GM21423 (cell line): ENCODE results near the gene ELAVL2.

Experiments
- ATAC-seq: cut with Tn5 transposase; IDR thresholded peaks from one replicate; pipeline ENCODE4 v1.9.1; 2021; ENCODE audit warnings: mild to moderate bottlenecking, moderate library complexity; ENCODE audit not compliant: unreplicated experiment

The ELAVL2 gene

DNA sequence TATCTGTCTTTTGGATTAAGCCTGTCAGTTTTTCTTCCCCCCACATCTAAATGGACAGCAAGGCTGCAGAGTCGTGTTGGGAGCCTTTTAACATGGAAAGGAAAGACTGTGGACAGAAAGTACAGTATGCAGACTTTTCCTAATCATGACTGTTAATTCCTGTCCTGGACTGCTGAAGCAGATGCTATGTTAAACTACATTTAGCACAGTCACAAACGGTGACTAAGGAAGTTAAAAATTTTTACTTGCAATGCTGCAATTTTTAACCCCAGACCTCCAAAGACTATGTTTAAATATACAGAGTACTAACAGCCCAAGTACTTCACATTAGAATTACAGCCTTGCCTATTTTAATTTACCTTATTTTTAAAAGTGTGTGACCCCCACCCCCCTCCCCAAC is 51.8 kb downstream of the ELAVL2 start:
- ATAC-seq: no peak

DNA sequence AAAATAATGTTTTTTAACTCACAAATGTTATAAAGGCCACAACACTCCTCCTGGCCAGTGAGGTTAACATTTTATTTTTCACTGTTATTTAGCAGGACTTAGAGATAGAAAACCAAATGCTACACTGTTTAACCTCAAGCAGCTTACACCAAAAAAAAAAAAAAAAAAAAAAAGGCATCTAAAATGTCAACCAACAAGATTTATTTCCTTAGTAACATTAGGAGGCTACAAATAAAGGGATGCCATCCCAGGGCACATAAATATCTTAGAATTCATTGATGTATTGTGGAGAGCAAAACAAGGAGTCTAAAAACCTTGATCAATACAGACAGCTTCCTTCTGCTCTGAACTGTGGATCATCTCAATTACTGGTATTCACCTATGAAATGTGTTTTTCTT is 53.7 kb downstream of the ELAVL2 start:
- ATAC-seq: no peak

DNA sequence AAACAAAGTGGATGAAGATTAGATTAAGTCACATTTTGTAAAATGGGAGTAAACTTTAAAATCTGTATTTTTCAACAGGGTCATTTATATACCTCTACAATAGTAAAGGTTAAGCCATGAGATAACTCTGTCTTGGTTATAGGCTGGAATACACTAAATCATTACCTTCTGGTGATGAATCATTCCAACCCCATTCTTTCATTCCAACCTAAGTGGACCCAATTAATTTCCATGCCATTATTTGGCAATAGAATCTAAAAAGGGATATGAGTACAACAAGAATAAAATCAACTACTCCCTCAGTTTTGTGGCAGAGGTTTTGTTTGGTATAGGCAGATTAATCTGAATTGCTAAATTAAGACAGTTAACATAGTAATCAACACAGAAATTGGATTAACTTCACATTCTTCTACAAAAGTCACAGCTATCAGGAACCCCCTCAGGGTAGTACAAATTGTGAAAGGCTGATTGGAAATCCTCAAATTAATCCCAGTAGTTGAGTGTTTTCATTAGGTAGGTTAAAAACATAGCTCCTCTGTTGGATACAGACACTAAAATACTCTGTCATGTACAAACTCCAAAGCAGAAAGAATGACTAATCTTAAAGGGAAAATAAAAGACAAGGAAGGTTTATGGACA is 54.2 kb downstream of the ELAVL2 start:
- no peak for ATAC-seq

DNA sequence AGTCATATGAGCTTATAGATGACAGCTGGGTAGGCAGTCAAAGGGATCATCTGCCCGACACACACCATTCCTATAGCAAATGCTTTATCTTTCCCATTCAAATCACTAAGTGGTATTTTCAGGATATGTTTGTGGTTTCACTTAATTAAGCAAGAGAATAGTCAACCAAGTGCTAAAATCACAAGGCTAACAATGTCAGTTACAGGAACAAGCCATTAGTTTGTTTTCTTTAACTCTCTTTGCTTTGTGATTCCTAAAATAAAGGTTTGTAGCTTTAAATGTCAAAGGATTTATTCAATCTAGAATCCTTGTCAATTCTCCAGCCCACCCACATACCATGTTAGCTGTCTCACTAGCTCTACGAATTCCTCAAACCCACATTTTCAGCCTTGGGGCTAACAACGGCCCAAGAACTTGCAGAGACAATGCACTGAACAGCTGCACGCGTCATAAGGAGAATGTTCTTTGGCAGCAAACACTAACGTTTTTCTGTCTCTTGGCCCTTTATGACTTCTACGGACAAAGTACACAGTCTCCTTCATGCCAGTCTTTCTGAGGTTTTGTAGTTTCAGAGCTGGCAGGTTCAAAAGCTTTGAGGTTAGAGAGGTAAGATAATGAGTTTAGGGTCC is 56.6 kb downstream of the ELAVL2 start:
- ATAC-seq: no peak

DNA sequence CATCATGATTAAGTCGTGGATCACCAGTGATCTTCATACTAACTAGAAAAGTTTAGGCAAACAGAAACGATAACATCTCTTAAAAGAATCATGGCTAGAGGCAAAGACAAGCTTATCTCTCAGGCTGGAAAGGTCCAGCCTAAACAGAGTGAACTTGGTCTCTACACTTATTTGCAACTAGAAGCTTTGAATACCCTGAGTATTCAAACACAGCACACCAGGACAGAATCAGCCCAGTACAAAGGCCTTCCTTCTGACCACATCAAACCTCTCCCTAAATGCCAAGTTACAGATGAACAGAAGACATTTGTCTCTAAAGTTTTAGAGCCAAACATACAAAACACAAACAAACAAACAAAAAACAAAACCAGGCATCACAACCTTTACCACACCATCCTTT is 57.2 kb downstream of the ELAVL2 start:
- ATAC-seq: no peak

DNA sequence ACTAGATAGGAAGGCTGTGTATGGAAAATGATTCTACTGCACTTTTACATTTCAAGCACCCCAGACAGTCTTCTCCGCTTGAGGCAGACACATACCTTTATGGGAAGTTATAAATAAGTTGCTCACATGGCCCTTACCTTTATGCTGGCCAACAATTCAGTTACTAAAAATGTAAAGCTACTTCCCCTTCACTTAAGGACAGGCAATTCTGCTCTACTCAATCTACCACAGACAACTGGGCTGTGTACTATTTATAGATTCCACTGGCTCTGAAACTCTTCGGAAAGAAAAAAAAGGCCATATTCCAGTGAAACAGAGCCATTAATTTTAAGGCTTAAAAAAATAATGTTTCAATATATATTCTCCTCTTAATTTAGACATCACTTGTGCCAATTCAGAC is 59.4 kb downstream of the ELAVL2 start:
- ATAC-seq: no peak

DNA sequence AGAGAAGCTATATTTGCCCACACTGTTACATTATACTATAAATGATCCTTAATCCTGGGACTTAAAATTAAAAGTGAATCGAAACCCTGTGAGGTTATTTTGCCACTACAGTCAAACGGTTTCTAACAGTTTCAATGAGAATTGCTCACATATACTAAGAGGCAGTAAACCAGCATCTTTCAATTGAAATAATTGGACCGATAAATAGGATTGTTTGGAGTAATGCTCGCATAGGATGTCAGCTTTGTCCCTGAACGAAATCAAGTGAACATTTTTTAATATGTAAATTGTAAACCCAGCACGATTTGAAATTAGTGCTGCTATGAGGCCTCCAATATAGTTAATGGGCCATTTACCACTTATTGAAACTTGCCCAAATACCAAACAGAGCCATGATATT is 60.5 kb downstream of the ELAVL2 start:
- no peak for ATAC-seq

DNA sequence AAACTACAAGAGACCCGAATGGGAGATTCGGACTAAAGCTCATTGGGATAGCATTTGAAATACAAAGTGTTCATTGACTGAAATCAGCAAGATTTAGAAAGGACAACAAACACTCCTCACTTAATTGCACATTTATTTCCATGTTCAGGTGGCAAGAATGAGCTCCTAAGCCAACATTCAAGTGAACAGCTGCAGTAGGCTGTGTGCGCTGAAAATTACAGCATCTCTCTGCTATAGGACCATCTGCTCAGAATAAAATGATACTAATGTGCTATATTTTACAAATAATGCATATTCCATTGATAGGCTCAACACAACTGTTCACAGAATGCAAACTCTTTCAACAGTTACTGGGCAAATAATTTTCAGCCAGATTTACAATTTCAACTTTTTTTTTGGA is 61.8 kb downstream of the ELAVL2 start:
- no peak for ATAC-seq

DNA sequence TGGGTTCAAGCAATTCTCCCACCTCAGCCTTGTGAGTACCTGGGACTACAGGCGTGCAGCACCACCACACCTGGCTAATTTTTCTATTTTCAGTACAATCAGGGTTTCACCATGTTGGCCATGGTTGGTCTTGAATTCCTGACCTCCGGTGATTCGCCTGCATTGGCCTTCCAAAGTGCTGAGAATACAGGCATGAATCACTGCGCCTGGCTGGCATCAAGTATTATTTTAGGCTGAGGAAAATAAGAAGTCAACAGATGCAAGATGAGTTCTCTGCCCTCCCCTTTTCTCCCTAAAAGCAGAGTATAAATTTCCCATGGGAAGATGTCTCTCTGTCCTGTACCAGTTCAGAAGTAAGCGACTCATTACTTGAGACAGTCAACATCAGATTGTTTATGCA is 71.5 kb downstream of the ELAVL2 start:
- ATAC-seq: no peak

DNA sequence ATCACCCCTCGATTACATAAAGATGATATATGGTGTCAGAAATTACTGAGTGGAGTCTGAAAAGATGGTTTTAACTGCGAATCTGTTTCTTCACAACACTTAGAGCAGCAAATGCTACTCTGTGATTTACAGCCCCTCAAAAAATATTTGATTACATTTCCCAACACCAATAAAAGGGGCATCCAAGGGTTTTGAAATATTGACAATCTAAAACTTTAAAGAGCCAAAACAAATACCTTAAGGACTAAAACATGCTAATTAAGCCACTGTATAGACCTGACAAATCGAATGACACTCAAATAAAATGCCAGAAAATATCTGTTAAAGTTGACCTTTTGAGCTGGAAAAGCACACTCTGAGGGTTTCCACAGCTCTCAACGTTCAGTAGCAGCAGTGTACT is 73.2 kb downstream of the ELAVL2 start:
- ATAC-seq: no peak

DNA sequence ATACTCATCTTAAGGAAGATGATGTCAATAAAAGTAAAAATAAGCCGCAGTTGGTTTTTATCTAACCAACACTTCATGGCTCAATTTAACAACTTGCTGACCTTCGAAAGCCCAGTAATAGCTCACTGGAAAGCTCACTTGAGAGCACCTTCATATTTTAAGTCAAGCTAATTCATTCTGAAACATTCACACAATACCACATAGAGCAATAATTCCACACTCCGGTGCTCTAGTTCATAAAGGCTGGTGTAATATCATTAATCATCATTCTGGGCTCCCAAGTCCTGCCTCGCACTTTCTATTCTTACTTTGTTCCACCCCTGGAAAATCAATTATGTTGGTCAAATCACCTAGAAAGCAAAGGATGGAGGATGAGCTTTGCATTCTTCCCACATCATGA is 74.4 kb downstream of the ELAVL2 start:
- no peak for ATAC-seq

DNA sequence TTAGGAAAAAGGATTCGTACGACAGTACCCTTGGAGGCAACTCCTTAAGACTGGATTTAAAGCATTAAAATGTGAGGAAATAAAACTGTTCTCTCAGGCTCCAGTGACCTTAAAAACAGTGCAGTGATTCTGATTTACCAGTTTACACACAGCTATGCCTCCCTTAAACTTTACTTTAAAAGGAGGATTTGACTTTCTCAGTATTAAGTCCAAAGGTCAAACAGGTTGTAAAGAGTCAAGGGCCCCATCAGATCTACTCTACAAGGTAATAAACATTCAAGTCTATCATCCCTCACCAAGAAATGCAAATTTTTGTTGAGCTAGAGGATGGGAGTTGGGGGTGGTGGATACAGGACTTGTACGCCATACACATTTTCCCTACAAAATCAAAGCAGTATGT is 75.2 kb downstream of the ELAVL2 start:
- no peak for ATAC-seq

DNA sequence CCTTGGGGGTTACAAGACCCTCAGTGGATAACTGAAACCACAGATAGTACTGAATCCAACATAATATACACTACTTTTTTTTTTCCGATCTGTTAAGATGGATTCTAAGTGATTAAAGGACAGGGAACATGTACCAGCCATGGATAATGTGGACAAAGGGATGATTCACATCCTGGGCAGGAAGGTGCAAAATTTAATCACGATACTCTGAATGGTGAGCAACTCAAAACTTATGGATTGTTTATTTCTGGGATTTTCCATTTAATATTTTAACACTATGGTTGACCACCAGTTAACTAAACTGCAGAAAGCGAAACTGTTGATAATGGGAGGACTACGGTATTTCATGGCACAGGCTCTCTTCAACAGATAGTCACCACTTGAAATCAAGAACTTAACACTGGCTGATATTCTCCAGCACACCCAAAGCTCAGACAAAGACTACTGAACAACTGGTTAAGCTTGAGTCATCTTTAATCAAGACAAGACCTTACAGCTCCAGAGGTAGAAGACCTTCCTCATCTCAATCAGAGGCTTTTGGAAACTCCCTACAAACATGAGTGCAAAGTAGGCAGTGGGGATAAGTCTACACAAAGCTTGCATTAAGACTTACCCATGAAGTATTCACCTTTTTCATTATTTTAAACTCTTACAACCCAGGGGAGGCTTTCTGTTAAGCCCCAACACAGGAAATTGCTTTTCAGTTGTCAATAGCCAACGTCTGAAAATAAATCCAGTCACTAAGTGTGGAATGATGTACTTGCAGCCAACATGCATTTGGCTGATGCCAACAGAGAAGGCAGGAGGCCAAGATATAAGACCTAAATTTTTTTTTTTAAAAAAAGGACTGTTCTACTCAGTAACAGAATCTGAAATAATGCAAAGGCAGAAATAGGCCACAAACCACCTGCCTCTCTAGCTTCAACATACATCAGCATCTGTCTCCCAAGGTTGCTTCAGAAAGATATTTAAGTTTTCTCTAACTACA is 78.7 kb downstream of the ELAVL2 start:
- no peak for ATAC-seq

DNA sequence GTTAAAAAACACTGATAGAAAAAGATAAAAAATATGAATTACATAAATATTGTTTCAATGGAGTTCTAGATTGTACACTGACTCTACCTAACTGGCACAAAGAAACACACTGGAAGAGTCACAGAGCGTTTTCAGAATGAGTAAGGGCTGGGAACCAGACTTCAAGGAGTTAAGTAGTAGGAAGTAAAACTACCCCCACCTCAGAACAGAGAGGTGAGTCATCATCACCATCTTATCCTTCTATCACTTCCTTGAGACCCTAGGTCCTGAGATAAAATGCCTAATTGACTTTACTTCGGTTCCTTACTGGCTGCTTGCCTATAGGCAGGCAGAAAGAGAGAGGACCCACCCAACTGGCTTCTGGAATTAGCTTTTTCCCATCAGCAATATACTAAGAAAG is 79.7 kb downstream of the ELAVL2 start:
- no peak for ATAC-seq

DNA sequence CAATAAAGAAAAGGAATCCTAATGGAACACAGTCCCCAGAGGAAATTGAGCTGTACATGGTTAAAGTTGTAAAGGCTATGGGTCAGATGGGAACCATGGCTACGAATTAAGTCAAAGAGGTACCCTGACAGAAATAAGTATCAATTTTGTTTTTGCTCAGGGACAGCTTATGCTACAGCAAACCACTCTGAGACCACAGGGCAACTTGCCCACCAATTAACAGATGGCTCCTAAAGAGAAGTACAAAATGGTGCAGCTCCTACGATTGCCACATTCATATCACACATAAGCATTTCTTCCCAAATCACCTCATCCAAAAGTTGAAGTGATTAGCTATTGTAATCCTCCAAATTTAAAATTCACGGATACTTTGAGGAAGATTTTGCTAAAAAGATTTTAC is 83.0 kb downstream of the ELAVL2 start:
- ATAC-seq: no peak

DNA sequence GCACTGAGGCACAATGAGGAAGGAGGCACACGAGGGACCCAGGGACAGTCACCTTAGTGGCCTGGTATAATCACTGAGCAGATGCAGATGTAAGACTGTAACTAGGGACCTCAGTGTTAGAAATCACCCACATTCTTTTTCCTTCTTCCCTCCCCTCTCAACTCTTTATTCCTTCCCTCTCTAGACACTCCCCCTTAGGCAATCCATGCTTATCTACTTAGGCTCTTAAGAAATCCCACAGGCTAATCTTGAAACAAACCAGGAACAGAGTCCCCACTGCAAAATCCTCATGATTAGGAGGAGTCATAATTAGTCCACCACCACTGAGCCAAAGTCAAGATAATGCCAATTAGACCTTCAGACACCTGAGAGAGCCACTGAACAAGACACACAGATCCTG is 84.7 kb downstream of the ELAVL2 start:
- no peak for ATAC-seq

DNA sequence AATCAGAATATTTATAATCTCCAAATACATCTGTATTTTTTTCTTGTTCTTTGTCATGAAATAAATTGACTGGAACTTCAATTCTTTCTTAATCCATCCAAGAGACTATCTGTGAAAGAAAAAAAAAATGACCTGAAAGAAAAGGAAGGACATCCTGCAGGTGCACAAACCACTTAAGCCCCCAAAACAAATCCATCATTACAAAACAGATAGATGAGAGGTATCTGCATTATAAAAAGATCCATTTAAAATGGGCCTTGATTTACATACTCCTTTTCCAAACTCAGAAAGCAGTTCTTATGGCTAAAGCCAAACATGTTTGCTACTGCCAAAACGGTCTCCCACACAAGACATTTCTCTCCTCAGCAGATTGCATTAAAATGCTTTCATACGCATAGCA is 85.5 kb downstream of the ELAVL2 start:
- ATAC-seq: no peak

DNA sequence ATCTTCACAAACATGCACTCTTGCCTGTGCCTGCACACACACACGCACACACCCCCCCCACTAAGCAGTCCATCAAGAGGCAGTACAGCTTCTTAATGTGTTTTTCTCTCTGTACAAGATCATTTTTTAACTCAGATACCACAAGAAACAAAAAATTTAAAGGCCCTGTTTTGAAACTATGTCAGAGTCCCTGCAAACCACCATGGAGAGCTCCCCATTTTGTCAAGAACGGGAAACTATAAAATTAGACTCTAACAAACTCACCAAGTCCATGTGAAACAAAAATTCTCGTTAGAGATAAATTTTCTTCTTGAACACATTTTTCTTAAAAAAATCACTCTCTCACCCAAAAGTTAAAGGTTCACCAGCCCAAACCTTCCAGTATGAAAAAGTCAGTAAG is 86.3 kb downstream of the ELAVL2 start:
- ATAC-seq: no peak

DNA sequence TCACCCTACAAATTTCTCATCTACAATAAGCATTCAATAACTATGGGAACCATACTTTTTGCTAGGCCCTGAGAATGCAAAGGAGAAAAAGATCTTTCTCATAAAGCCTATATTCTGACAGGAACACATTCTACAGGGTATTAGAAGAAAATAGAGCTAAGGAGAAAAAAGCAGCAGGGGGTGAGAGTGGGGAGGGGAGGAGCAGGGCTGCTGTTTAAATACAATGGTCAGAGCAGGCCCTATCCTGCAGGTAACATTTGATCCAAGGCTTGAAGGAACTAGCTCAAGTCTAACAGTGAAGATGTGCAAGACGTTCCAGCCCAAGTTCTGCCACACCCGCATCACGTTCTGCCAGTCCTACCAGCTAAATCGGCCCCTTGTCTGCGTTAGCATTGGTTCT is 89.7 kb downstream of the ELAVL2 start:
- ATAC-seq: no peak

DNA sequence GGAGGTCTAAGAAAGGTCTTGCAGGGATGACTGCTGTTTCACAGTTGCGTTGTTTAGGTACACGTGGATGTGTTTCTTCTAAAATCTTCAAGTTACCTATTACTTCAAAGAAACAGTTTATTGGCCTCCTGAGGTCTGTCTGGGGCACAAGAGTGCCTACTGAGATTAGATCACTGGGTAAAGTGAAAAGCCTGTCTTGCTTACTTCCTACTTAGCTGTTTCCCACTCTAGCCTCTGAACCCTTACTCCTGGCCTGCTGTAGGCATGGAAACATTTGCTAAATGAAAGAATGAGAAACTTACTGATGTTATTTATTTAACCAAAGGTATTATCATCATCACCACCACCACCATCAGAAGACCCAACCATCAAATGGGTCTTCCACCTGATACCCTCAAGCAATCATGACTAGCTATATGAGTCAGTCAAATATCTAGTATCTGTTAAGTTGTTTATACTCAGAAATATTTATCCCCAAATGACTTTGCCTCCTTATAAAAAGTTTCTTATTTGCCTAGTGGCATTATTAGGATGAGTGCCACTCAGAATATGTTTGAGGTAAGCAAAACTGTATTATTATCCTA is 92.5 kb downstream of the ELAVL2 start:
- ATAC-seq: no peak

DNA sequence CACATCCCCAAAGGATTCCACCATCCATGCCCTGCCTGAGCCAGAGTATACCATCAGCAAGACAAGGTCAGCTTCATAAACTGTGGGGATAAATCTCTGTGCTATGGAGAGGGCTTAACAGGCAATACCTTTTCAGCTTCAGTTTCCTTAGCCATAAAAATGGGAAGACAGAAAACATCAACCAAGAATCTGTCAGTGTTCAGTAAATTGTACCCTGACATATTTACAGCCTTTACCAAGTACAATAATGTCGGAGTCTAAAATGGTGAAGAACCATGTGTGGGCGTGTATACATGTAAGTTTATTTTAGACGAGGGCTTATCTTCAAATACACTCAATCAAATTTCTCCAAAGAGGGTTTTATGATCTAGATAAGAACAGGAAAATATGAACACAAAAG is 94.7 kb downstream of the ELAVL2 start:
- no peak for ATAC-seq

DNA sequence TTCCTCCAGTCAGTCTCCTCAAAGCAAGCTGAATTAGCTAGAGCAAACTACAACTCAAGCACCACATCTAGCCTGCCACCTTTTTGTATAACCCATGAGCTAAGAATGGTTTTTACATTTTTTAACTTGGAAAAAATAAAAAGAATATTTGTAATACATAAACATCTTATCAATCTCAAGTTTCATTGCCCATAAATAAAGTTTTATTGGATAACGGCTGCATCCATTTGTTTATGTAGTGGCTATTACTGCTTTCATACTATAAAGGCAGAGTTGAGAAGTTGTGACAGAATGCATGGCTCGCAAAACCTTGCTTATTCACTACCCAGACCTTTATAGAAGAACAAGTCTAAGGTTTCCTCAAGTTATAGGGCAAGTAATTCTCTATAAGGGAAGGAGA is 95.7 kb downstream of the ELAVL2 start:
- no peak for ATAC-seq
